Measurements from ENCODE around the gene MBD4.

DNA sequence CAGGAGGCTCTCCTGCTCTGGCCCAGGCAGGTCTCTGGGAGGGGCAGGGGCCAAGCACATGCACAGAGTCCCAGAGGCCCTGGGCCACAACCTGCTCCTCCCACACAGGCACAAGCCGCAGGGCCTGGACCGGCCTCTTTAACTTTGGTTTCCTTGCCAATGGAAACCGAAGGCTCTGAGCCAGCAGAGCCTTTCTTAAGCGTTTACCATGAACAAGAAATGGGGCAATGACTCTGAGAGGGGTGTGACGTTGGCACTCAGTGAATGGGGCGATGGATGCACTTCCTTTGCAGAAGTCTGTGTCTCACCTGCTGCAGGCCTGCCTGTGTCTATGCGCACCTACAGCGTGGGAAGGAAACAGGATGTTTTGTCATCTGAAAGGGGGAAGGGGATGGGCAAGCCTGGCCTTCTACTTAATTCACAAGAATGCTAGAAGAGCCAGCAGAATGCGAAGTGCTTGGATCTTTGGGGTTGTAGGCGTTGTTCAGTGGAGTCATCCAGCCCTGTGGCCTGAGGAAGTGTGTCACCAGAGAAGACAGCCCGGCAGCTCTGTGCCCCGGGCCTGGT, 42.1 kb upstream of the MBD4 start:
- TF ChIP-seq POLR2A (IDR thresholded peaks at IDR 0.05) (no peak), CTCF (IDR thresholded peaks at IDR 0.05) (no peak), POLR2AphosphoS5 (IDR thresholded peaks at IDR 0.05) (no peak), EP300 (IDR thresholded peaks at IDR 0.05; ENCODE audit: low read depth) (no peak)
